HCT116 (cell line): ENCODE results near the gene N4BP3. TPM values are rescaled to one million over a fixed set of nuclear protein-coding genes. Genes with fewer than 3 reads are reported as not detected.
"Not testable (repeated sequence)": the region's sequence is repeated elsewhere in the genome, so short reads cannot be mapped to it uniquely, and the experiment has no call there.

Source experiments
- ATAC-seq: fragments of 200-7000 bp; cut with Tn5 transposase; 2 replicates; pipeline ENCODE4 v1.9.1; 2020; ENCODE audit warnings: mild to moderate bottlenecking, moderate library complexity
- BruUV-seq: library from RNA; stranded (reverse); fragments of 400-500 nt; replicated peaks from 2 replicates; lab custom pipeline; 2021; lab: Mats Ljungman, UMichigan
- CTCF ChIA-PET: fragments of 300-600 bp; sonication (Branson Sonifier 250); formaldehyde crosslinking; loops from one replicate; lab custom pipeline; 2021; ENCODE audit warnings: antibody characterized with exemption; lab: Charles Lee
- POLR2A ChIA-PET: fragments of 300-600, 350-600 bp; sonication (Branson Sonifier 250); formaldehyde crosslinking; loops from one replicate; lab custom pipeline; 2021; ENCODE audit warnings: antibody characterized with exemption; lab: Charles Lee
- RAD21 ChIA-PET, 2 experiments: fragments of 300-600 bp; sonication (Branson Sonifier 250); formaldehyde crosslinking; loops; one replicate each; lab custom pipeline; 2023; ENCODE audit warnings: low total read pairs in 2 of 2; ENCODE audit not compliant: uncharacterized antibody in 2 of 2, unreplicated experiment in 2 of 2, low non-redundant PET in 1 of 2; lab: Charles Lee
- DNase-seq: peaks from one replicate; pipeline ENCODE4 v3.0.0-alpha.2; 2010; ENCODE audit warnings: low read depth, low spot score
- H2AFZ ChIP-seq: fragments of 200-600 bp; shearing (Covaris generic), sonication (generic); 2 replicates; pipeline ENCODE4 v1.6.1; 2017; ENCODE audit warnings: low read depth, mixed run types, mixed read lengths, antibody characterized with exemption, low read length; ENCODE audit not compliant: poor library complexity, severe bottlenecking
- H3K27ac ChIP-seq: 2 replicates; pipeline ENCODE4 v1.5.1; 2012; ENCODE audit warnings: low read depth, low read length
- H3K27me3 ChIP-seq: fragments of 200-600 bp; sonication (generic); 2 replicates; pipeline ENCODE4 v1.6.1; 2016; ENCODE audit warnings: mixed run types, low read length, mixed read lengths; ENCODE audit not compliant: insufficient read depth
- H3K36me3 ChIP-seq, 2 experiments: fragments of 200-500 bp in 1 of 2; fragments of 200-600 bp in 1 of 2; sonication (Bioruptor generic) in 1 of 2; sonication (generic) in 1 of 2; 2 replicates each; pipeline versions ENCODE4 v1.5.1 to v1.6.1; 2014 to 2016; ENCODE audit warnings: low read length in 2 of 2, inconsistent platforms in 1 of 2, mixed read lengths in 1 of 2, mixed run types in 1 of 2; ENCODE audit not compliant: insufficient read depth in 2 of 2, control insufficient read depth in 1 of 2
- H3K4me1 ChIP-seq, 2 experiments: fragments of 200-600 bp in 1 of 2; sonication (generic) in 1 of 2; 2 replicates each; pipeline versions ENCODE4 v1.5.1 to v1.6.1; 2012 to 2017; ENCODE audit warnings: low read length in 2 of 2, inconsistent platforms in 1 of 2, mild to moderate bottlenecking in 1 of 2, mixed read lengths in 1 of 2, mixed run types in 1 of 2, moderate library complexity in 1 of 2; ENCODE audit not compliant: insufficient read depth in 2 of 2, control insufficient read depth in 1 of 2
- H3K4me2 ChIP-seq: fragments of 200-600 bp; sonication (generic); 2 replicates; pipeline ENCODE4 v1.6.1; 2017; ENCODE audit warnings: mixed run types, low read length, mixed read lengths
- H3K4me3 ChIP-seq, 2 experiments: fragments of 200-600 bp in 1 of 2; sonication (generic) in 1 of 2; replicated peaks in 1 of 2; 2 replicates each; pipeline ENCODE4 v1.5.1; 2011 to 2016; ENCODE audit warnings: low read length in 2 of 2, control low read depth in 1 of 2, low read depth in 1 of 2, mild to moderate bottlenecking in 1 of 2, mixed read lengths in 1 of 2, mixed run types in 1 of 2
- H3K79me2 ChIP-seq: fragments of 200-600 bp; sonication (generic); 2 replicates; pipeline ENCODE4 v1.6.1; 2017; ENCODE audit warnings: mild to moderate bottlenecking, mixed run types, low read length, moderate library complexity, mixed read lengths; ENCODE audit not compliant: insufficient read depth
- H3K9ac ChIP-seq: fragments of 200-600 bp; sonication (generic); 2 replicates; pipeline ENCODE4 v1.6.1; 2016; ENCODE audit warnings: low read length, mixed read lengths
- H3K9me2 ChIP-seq: fragments of 200-600 bp; sonication (generic), shearing (Covaris generic); 2 replicates; pipeline ENCODE4 v1.6.1; 2017; ENCODE audit warnings: mixed run types, mild to moderate bottlenecking, moderate library complexity; ENCODE audit not compliant: insufficient read depth
- H3K9me3 ChIP-seq, 2 experiments: fragments of 200-500 bp in 1 of 2; fragments of 200-600 bp in 1 of 2; sonication (Bioruptor generic) in 1 of 2; sonication (generic) in 1 of 2; 2 replicates each; pipeline ENCODE4 v1.6.1; 2014 to 2017; ENCODE audit warnings: low read length in 2 of 2, mixed read lengths in 2 of 2, inconsistent platforms in 1 of 2, low read depth in 1 of 2, mild to moderate bottlenecking in 1 of 2, mixed run types in 1 of 2, moderate library complexity in 1 of 2; ENCODE audit not compliant: control insufficient read depth in 1 of 2, insufficient read depth in 1 of 2
- H4K20me1 ChIP-seq: fragments of 200-600 bp; sonication (generic), shearing (Covaris generic); 2 replicates; pipeline ENCODE4 v1.6.1; 2017; ENCODE audit warnings: mixed run types, mild to moderate bottlenecking, moderate library complexity; ENCODE audit not compliant: insufficient read depth
- CBX3 ChIP-seq: IDR thresholded peaks from 2 replicates; pipeline ENCODE4 v1.6.1; 2012; ENCODE audit warnings: low read depth
- CTCF ChIP-seq, 3 experiments: fragments of 200-600 bp in 1 of 3; sonication (generic) in 1 of 3; IDR thresholded peaks in 2 of 3; conservative IDR thresholded peaks in 1 of 3; 2 replicates each; pipeline ENCODE4 v1.5.1; 2012 to 2017; ENCODE audit warnings: low read depth in 2 of 3, low read length in 2 of 3, antibody characterized with exemption in 1 of 3, borderline replicate concordance in 1 of 3, control low read depth in 1 of 3, mild to moderate bottlenecking in 1 of 3, mixed read lengths in 1 of 3, mixed run types in 1 of 3, moderate library complexity in 1 of 3; ENCODE audit not compliant: insufficient read depth in 1 of 3
- intact Hi-C: fragments of 100-400 bp; cut with micrococcal nuclease; formaldehyde crosslinking; loops from 2 replicates; pipeline ENCODE4 v1.10.0; 2022
- total RNA-seq: library from RNA; stranded (reverse); gene quantifications from one replicate; pipeline ENCODE4 v1.2.1, GENCODE V29; 2021; ENCODE audit not compliant: unreplicated experiment

The N4BP3 gene
- total RNA-seq, 1 experiment from 2014 or later: 5.2 TPM

GRCh38 chr5:178076965-178077364 lies 36.4 kb upstream of the N4BP3 start:
- intact Hi-C loops: loop anchor here (1.0 to 5.0 kb wide), 3 partner anchors 69 to 550 kb away; partner anchors contain the start of gene CLK4
- H3K9me3 ChIP-seq, H3K27me3 ChIP-seq, H3K4me3 ChIP-seq, H3K9me2 ChIP-seq, H3K4me2 ChIP-seq, H3K9ac ChIP-seq, BruUV-seq, RAD21 ChIA-PET, H3K27ac ChIP-seq, DNase-seq, H3K36me3 ChIP-seq, H3K79me2 ChIP-seq, H4K20me1 ChIP-seq, ATAC-seq, H2AFZ ChIP-seq: not testable (repeated sequence)
- POLR2A ChIA-PET: interaction anchor here (0.6 to 1.3 kb wide), 2 partner anchors 66 to 75 kb away, joined by 3 to 4 read pairs; no protein-coding TSS in a partner anchor
- peaks cover 3 to 20% of the 10 kb centered on the region in 2 experiments; a peak in 3 of 4 replicates for H3K4me1 ChIP-seq
- CTCF ChIA-PET: interaction anchor here (0.6 to 5.6 kb wide), 4 partner anchors 13 to 89 kb away, joined by 3 to 98 read pairs (median 12); partner anchors contain the start of gene NHP2

- CTCF ChIA-PET: interaction anchor here (0.6 to 5.6 kb wide), 2 partner anchors 14 to 68 kb away, joined by 3 to 98 read pairs; no protein-coding TSS in a partner anchor
- no TSS peak for BruUV-seq
- Histone ChIP-seq H4K20me1 (no peaks in the 10 kb centered on the region), H3K9me3 (no peaks in the 10 kb centered on the region), H3K4me3 (no peak overlapping the region), H3K79me2 (no peaks in the 10 kb centered on the region), H3K27ac (no peak overlapping the region), H2AFZ (no peak overlapping the region), H3K4me2 (no peak overlapping the region), H3K27me3 (no peaks in the 10 kb centered on the region), H3K36me3 (no peaks in the 10 kb centered on the region), H3K9ac (no peak overlapping the region), H3K4me1 (peaks cover 3 to 20% of the 10 kb centered on the region in 2 experiments; a peak in 3 of 4 replicates), H3K9me2 (no peaks in the 10 kb centered on the region)
- ATAC-seq (no peak), DNase-seq (no peak)
- intact Hi-C loops: loop anchor here (5.0 kb wide), 1 partner anchor 550 kb away; the partner anchor contains the start of gene CLK4
- RAD21 ChIA-PET: no interaction called here
- POLR2A ChIA-PET: interaction anchor here (0.6 kb wide), 1 partner anchor 75 kb away, joined by 4 read pairs; no protein-coding TSS in a partner anchor
- TF ChIP-seq CTCF (IDR thresholded peaks at IDR 0.05 in 2 of 3, conservative IDR thresholded peaks at IDR 0.05 in 1 of 3; ENCODE audit: borderline replicate concordance in 1 of 3, insufficient read depth in 1 of 3, low read depth in 2 of 3, low read length in 2 of 3) (peak in 1 of 3 experiments; percentile 8; a peak in 1 of 6 replicates), CBX3 (no peak)
Observed at GRCh38 chr5:178077751-178078150, 35.6 kb upstream of the N4BP3 start.
